IPS-18a (cell line): Measurements from ENCODE around the gene CADM4.
"Not testable (repeated sequence)": the region's sequence is repeated elsewhere in the genome, so short reads cannot be mapped to it uniquely, and the experiment has no call there.

Experiments used
- H3K27ac ChIP-seq: one replicate; pipeline ENCODE4 v1.5.1; 2013; ENCODE audit warnings: low read length
- H3K27me3 ChIP-seq: one replicate; pipeline ENCODE4 v1.6.1; 2013; ENCODE audit warnings: mild to moderate bottlenecking, low read length; ENCODE audit not compliant: control insufficient read depth, insufficient read depth
- H3K36me3 ChIP-seq: one replicate; pipeline ENCODE4 v1.6.1; 2013; ENCODE audit warnings: low read depth, low read length; ENCODE audit not compliant: control insufficient read depth
- H3K4me1 ChIP-seq: one replicate; pipeline ENCODE4 v1.6.1; 2013; ENCODE audit warnings: low read depth, low read length; ENCODE audit not compliant: control insufficient read depth
- H3K4me3 ChIP-seq: one replicate; pipeline ENCODE4 v1.5.1; 2013; ENCODE audit warnings: low read length
- H3K9ac ChIP-seq: one replicate; pipeline ENCODE4 v1.6.1; 2013; ENCODE audit warnings: mild to moderate bottlenecking, low read length, moderate library complexity
- H3K9me3 ChIP-seq: one replicate; pipeline ENCODE4 v1.6.1; 2013; ENCODE audit warnings: low read depth, low read length; ENCODE audit not compliant: control insufficient read depth

Gene CADM4

GRCh38 chr19:43589678-43590077 lies 50.0 kb downstream of the CADM4 start:
- Histone ChIP-seq H3K36me3 (peaks cover 14% of the 10 kb centered on the region), H3K9ac (no peak overlapping the region), H3K27ac (no peak overlapping the region), H3K27me3 (no peaks in the 10 kb centered on the region), H3K9me3 (no peaks in the 10 kb centered on the region), H3K4me1 (no peaks in the 10 kb centered on the region), H3K4me3 (no peak overlapping the region)

- Histone ChIP-seq H3K27me3 (no peaks in the 10 kb centered on the region), H3K9me3 (no peaks in the 10 kb centered on the region), H3K27ac (no peak overlapping the region), H3K4me1 (no peaks in the 10 kb centered on the region), H3K4me3 (no peak overlapping the region), H3K9ac (no peak overlapping the region), H3K36me3 (peaks cover 14% of the 10 kb centered on the region)
These were observed 50.4 kb downstream of the CADM4 start for GRCh38 chr19:43589277-43589676.

GRCh38 chr19:43587029-43587428 lies 52.6 kb downstream of the CADM4 start:
- not testable (repeated sequence) for H3K9ac ChIP-seq, H3K9me3 ChIP-seq, H3K4me1 ChIP-seq, H3K27ac ChIP-seq, H3K36me3 ChIP-seq, H3K4me3 ChIP-seq, H3K27me3 ChIP-seq

- peaks cover 8% of the 10 kb centered on the region for H3K36me3 ChIP-seq
- H3K9ac ChIP-seq, result no peak overlapping the region
- peaks cover 3% of the 10 kb centered on the region for H3K4me1 ChIP-seq
- H3K9me3 ChIP-seq, result no peaks in the 10 kb centered on the region
- no peaks in the 10 kb centered on the region for H3K27me3 ChIP-seq
- no peak overlapping the region for H3K4me3 ChIP-seq
- no peak overlapping the region for H3K27ac ChIP-seq
These were observed 53.3 kb downstream of the CADM4 start for GRCh38 chr19:43586346-43586745.

- Histone ChIP-seq H3K4me3 (no peak overlapping the region), H3K4me1 (peaks cover 7% of the 10 kb centered on the region), H3K27ac (no peak overlapping the region), H3K36me3 (peaks cover 4% of the 10 kb centered on the region), H3K27me3 (no peaks in the 10 kb centered on the region), H3K9me3 (no peaks in the 10 kb centered on the region), H3K9ac (no peak overlapping the region)
These were observed 55.2 kb downstream of the CADM4 start for GRCh38 chr19:43584484-43584883.

GRCh38 chr19:43582495-43582894 lies 57.2 kb downstream of the CADM4 start:
- no peak overlapping the region for H3K4me3 ChIP-seq
- H3K4me1 ChIP-seq, result peaks cover 7% of the 10 kb centered on the region
- H3K27me3 ChIP-seq, result no peaks in the 10 kb centered on the region
- no peak overlapping the region for H3K9ac ChIP-seq
- H3K36me3 ChIP-seq, result no peaks in the 10 kb centered on the region
- no peaks in the 10 kb centered on the region for H3K9me3 ChIP-seq
- H3K27ac ChIP-seq, result no peak overlapping the region

GRCh38 chr19:43581467-43581866 lies 58.2 kb downstream of the CADM4 start:
- Histone ChIP-seq H3K9me3 (no peaks in the 10 kb centered on the region), H3K4me3 (peak overlapping the region; percentile 95), H3K27ac (no peak overlapping the region), H3K4me1 (peaks cover 8% of the 10 kb centered on the region), H3K27me3 (no peaks in the 10 kb centered on the region), H3K9ac (peak overlapping the region; percentile 90), H3K36me3 (no peaks in the 10 kb centered on the region)

GRCh38 chr19:43578787-43579186 lies 60.9 kb downstream of the CADM4 start:
- Histone ChIP-seq H3K27me3 (no peaks in the 10 kb centered on the region), H3K4me1 (peaks cover 16% of the 10 kb centered on the region), H3K4me3 (no peak overlapping the region), H3K9ac (no peak overlapping the region), H3K27ac (no peak overlapping the region), H3K36me3 (no peaks in the 10 kb centered on the region), H3K9me3 (no peaks in the 10 kb centered on the region)

- peaks cover 12% of the 10 kb centered on the region for H3K4me1 ChIP-seq
- H3K4me3 ChIP-seq, result peak overlapping the region; percentile 52
- peak overlapping the region; percentile 86 for H3K27ac ChIP-seq
- no peaks in the 10 kb centered on the region for H3K27me3 ChIP-seq
- no peaks in the 10 kb centered on the region for H3K9me3 ChIP-seq
- H3K9ac ChIP-seq, result peak overlapping the region; percentile 69
- no peaks in the 10 kb centered on the region for H3K36me3 ChIP-seq
These were observed 63.4 kb downstream of the CADM4 start for GRCh38 chr19:43575955-43576878.

- Histone ChIP-seq H3K4me3 (peak within 1 kb of the TSS; percentile 99), H3K9ac (peak within 1 kb of the TSS; percentile 95), H3K36me3 (no peaks in the 10 kb centered on the region), H3K27ac (peak within 1 kb of the TSS; percentile 86), H3K27me3 (no peaks in the 10 kb centered on the region), H3K9me3 (no peaks in the 10 kb centered on the region), H3K4me1 (peaks cover 9% of the 10 kb centered on the region)
These were observed 64.3 kb downstream of the CADM4 start, which contains the start of the genes PINLYP and XRCC1 for GRCh38 chr19:43575156-43575950. PINLYP (plus strand) TSS chr19:43575801; CDS start chr19:43577192, 1,391 bp downstream. XRCC1 (minus strand) TSS chr19:43575527; CDS start chr19:43575458, 69 bp downstream.

- Histone ChIP-seq H3K9me3 (no peaks in the 10 kb centered on the region), H3K27ac (peak overlapping the region; percentile 82), H3K4me1 (peaks cover 9% of the 10 kb centered on the region)
These were observed 65.1 kb downstream of the CADM4 start for GRCh38 chr19:43574424-43575155.

More at GRCh38 chr19:43574424-43575155, 65.1 kb downstream of the CADM4 start:
- H3K27me3 ChIP-seq, result no peaks in the 10 kb centered on the region
- H3K4me3 ChIP-seq, result peak overlapping the region; percentile 99
- peak overlapping the region; percentile 95 for H3K9ac ChIP-seq
- H3K36me3 ChIP-seq, result no peaks in the 10 kb centered on the region
